Hepatic stellate cell (primary cell): ENCODE data around the gene LITAFD.
"Not testable (repeated sequence)": the region's sequence is repeated elsewhere in the genome, so short reads cannot be mapped to it uniquely, and the experiment has no call there.

Experiments
- DNase-seq: peaks from one replicate; pipeline ENCODE4 v3.0.0; 2011; ENCODE audit warnings: low spot score

The LITAFD gene

GRCh38 chr16:8872967-8873865, 8.9 kb upstream of the LITAFD start:
- no peak for DNase-seq

- DNase-seq = not testable (repeated sequence)
Measured at GRCh38 chr16:8873866-8874195, 8.3 kb upstream of the LITAFD start.

- no peak for DNase-seq
Measured at GRCh38 chr16:8874388-8874787, 7.8 kb upstream of the LITAFD start.

- DNase-seq = not testable (repeated sequence)
Measured at GRCh38 chr16:8875317-8875716, 6.8 kb upstream of the LITAFD start.

- no peak for DNase-seq
Measured at GRCh38 chr16:8877894-8878522, 4.1 kb upstream of the LITAFD start.

- DNase-seq = peak; percentile 86
Measured at GRCh38 chr16:8878523-8878911, 3.6 kb upstream of the LITAFD start.

GRCh38 chr16:8880839-8881510, 1.2 kb upstream of the LITAFD start:
- no peak for DNase-seq

GRCh38 chr16:8882725-8883377, 700 bp downstream of the LITAFD start:
- DNase-seq = no peak

GRCh38 chr16:8885674-8886592, 3.8 kb downstream of the LITAFD start:
- DNase-seq = peak; percentile 63

- DNase-seq = no peak
Measured at GRCh38 chr16:8886593-8887430, 4.7 kb downstream of the LITAFD start.

GRCh38 chr16:8887431-8887765, 5.2 kb downstream of the LITAFD start:
- no peak for DNase-seq

GRCh38 chr16:8887952-8888560, 5.9 kb downstream of the LITAFD start:
- peak; percentile 73 for DNase-seq

- no peak for DNase-seq
Measured at GRCh38 chr16:8888951-8889892, 7.1 kb downstream of the LITAFD start.

- DNase-seq = no peak
Measured at GRCh38 chr16:8889893-8890548, 7.9 kb downstream of the LITAFD start.

- no peak for DNase-seq
Measured at GRCh38 chr16:8890549-8890921, 8.4 kb downstream of the LITAFD start.

GRCh38 chr16:8892101-8892575, 10.0 kb downstream of the LITAFD start:
- DNase-seq = no peak

GRCh38 chr16:8893426-8893825, 11.3 kb downstream of the LITAFD start:
- no peak for DNase-seq

- DNase-seq = no peak
Measured at GRCh38 chr16:8893976-8894690, 12.0 kb downstream of the LITAFD start.
